ENCODE data around the gene LRRC18.

Gene LRRC18

DNA sequence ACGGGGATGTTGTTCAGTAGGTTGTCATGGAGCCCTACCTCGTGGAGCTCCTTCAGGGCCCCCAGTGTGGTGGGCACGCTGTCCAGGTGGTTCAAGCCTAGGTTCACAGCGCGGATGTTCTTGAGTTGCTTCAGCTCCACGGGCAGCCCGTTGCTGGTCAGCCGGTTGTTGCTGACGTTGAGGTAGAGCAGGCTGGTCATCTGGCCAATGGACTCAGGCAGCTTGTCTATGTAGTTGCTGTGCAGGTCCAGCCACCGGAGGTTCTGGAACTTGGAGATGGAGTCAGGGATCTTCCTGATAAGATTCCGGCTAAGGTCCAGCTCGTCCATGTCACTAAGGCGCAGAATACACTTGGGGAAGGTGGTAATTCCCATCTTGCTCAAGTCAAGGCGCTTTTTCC, 26.0 kb downstream of the LRRC18 start:
- DNase-seq (ENCODE audit: low read depth in 2 of 3, low spot score in 2 of 3) = no peak

DNA sequence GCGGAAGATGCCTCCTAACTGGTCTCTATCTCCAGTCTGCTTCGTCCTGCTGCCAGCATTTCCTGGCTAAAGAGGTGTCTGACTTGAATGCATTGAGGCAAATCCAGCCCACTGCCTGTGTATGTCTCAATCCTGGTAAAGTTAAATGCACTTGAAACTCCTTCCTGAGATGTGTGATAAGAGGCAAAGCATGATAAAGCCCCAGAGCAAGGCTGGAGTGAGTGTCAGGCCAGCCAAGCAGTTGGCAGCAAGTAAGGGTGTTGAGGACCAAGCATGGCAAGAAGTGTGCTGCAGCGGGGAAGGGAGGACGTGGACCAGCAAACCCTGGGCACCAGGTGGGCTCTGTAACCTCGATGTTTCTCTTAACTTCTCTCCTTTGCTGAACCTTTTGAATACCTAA, 29.1 kb downstream of the LRRC18 start:
- DNase-seq (ENCODE audit: low read depth in 2 of 3, low spot score in 2 of 3) = no peak

DNA sequence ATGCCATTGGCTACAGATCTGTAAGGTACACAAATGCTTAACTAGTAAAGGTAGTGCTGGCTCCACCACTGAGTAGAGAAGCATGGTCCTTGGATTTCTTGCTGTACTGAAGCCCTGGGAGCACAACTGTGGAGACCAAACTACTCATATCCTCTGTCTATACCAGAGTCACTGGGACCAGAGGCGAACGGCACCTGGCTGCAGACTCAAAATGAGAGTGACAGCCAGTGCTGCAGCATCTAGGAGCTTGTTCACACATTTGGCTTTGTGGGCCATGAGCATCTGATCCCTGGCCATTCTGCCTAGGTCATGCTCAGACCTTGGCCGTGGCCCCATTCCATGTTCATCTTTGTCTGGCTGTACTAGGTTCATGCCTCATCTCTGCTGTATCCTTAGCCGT, 31.9 kb downstream of the LRRC18 start:
- no peak for DNase-seq (ENCODE audit: low read depth in 2 of 3, low spot score in 2 of 3)

DNA sequence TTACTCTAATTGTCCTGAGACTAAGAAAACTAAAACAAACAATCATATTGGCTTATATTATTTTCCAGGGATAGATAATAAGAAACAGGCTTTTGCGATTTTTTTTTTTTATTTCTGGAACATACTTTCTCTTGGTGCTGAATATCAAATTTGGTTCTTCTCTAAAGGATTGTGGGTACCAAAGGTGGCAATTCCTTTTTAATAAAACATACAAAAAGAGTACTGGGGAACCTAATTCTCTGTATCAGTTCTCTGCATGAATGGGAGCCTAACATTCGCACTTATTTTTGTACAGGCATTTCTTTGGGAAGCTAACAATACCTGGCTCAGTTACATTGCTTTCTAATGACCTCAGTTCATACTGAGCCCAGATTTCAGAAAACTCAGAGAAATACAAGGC, 32.8 kb downstream of the LRRC18 start:
- no peak for DNase-seq (ENCODE audit: low read depth in 2 of 3, low spot score in 2 of 3)

DNA sequence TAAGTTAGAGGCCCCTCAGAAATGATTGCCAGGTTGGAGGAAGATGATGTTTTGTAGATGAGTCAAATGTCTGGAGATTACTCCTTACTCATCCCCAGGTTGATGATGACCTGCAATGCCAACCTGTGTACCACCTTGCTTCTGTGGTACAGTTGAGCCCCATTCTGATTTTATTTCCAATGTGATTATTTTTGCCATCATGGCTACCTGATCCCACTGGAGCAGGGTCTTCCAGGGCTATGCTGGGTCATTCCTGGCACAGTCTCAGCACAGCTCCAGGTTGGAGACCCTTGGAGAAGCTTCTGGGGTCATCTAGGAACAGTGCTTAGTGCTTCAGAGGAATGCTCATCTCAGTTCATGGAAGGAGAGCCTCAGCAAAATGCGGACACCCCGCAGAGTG, 34.3 kb downstream of the LRRC18 start:
- DNase-seq (ENCODE audit: low read depth in 2 of 3, low spot score in 2 of 3) = no peak

DNA sequence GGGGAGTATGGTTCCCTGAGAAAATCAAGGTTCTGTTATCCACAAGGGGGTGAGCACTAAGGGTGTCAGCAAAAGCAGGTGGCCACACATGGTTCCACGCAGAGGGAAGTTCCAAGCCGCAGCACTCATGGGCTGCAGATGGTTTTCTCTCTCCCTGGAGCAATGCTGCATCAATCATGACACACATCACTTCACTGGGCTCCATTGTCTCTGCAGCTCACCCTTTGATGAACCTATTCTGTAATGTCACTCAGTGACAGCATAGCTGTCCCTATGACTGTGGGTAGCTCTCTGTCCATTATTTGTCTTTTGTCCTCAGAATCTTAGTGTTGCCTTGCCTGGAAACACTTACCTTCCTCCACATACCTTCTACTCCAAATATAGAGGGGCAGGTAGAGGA, 34.8 kb downstream of the LRRC18 start:
- no peak for DNase-seq (ENCODE audit: low read depth in 2 of 3, low spot score in 2 of 3)

DNA sequence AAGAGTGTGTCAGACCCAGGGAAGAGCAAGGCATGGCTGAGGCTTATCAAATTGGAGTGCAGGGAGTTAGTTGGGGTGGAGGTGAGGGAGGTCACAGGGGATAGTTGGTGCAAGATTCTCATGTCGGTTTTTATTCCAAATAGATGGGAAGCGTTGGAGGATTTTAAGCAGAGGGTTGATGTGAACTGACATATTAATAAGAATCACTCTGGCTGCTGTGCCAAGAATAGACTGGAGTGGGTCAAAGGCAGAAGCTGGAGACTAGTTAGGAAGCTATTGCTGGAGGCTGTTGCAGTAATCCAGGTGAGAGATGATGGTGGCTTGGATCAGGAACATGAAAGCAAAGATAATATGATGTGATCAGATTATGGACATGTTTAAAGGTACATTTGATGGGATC, 36.5 kb downstream of the LRRC18 start:
- DNase-seq (ENCODE audit: low read depth in 2 of 3, low spot score in 2 of 3) = no peak

DNA sequence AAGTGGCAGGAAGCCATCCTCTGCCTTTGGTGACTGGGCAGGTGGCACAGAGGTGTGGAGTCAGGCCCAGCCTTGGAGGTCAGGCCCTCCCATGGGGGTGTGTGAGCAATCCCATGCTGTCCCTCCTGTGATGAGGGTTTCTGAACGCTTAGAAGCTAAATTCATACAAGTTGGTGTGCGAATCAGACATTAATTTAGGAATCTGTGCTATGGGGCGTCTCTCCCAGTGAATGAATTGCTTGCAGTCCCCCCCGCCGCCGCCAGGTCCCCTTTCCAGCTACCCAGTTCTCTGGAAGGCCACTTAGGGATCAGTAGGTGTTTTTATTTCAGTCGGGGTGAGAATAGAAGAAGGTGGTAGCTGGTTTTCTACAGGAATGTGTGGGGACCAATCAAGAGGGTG, 37.5 kb downstream of the LRRC18 start:
- no peak for DNase-seq (ENCODE audit: low read depth in 2 of 3, low spot score in 2 of 3)

DNA sequence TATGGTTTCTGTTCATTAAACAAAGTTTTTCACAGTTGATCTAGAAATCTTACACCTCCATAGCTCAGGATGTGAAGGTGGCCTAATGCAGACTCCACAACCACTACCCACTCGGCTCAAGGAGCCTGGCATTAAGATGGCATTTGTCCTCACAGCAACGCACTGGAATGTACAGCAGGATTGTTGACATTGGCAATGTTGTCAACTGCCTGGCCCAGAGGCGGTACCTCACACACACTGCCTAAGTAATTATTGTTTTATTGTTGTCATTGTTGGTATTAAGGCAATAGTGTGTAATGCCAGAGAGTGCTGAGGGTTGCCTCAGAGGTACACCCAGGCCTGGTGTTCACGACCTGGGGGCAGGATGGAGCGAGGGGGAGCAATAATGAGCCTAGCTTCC, 38.3 kb downstream of the LRRC18 start:
- no peak for DNase-seq (ENCODE audit: low read depth in 2 of 3, low spot score in 2 of 3)

DNA sequence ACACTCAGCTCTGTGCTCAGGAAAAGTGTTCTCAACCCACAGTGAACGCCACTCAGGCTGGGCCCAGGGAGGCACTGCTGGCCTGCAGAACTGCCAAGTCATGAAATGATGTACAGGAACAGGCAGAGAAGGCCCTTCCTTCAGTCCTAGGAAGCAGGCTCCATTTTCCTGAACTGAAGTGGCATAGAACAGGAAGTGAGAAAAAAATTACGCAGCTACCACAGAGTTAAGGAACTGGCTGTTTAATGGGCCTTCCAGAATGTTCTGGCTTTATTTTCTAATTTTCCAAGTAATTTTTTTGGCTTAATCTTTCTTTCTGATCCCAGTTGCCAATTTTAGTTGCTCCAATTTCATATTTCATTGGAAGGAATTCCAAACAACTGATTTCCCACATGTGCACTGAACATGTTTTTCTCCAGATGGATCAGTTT, 39.3 kb downstream of the LRRC18 start:
- no peak for DNase-seq (ENCODE audit: low read depth in 2 of 3, low spot score in 2 of 3)

DNA sequence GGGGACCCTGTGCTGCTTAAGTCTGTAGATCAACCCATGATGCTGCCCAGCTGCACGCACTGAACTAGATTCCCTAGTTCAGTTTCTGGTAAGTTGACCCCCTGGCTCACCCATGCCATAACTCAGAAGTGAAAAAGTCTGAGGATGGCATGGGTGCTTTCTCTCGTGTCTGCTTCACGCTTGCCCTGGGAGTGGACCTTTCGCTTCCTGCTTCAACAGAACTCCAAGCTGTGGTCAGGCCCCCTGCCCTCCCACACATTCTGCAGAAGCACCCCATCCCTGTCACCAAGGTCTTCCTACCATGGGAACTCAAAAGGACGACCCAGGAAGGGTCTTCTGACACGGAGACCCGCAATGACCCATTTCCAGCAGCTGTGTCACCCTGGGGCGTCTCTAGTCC, 39.9 kb downstream of the LRRC18 start:
- no peak for DNase-seq (ENCODE audit: low read depth in 2 of 3, low spot score in 2 of 3)

DNA sequence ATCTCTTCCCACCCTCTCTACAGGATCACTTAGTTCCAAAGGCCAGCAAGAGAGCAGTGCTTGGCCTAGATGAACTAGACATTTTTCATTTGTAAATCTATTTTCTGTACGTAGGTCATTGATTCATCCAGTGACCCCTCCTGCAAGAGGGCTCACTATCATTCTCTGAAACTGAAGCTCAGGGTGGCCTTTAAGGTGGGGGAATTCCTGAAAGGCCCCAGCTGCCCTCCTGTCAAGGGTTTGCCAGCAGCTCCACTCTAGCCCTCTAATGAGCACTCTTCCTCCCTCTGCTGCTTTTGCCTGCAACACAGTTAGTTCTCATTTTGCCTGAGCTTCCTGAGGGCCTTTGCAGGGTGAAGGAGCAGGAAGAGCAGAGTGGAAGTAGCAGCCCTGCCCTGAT, 41.2 kb downstream of the LRRC18 start:
- no peak for DNase-seq (ENCODE audit: low read depth in 2 of 3, low spot score in 2 of 3)

DNA sequence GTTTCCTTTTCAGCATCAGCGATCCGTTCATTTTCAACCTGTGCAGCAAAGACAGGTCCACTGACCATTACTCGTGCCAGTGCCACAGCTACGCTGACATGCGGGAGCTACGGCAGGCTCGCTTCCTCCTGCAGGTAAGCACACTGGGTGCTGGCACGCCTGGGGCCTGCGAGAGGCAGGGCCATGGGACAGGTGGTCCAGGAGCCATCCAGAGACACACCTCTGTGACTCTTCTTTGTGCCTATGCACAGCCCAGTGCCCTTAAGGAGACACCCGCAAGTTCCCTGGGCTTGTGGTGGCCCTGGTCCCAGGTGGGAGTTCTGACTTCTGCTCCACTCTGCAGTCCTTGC, 42.2 kb downstream of the LRRC18 start:
- no peak for DNase-seq (ENCODE audit: low read depth in 2 of 3, low spot score in 2 of 3)

DNA sequence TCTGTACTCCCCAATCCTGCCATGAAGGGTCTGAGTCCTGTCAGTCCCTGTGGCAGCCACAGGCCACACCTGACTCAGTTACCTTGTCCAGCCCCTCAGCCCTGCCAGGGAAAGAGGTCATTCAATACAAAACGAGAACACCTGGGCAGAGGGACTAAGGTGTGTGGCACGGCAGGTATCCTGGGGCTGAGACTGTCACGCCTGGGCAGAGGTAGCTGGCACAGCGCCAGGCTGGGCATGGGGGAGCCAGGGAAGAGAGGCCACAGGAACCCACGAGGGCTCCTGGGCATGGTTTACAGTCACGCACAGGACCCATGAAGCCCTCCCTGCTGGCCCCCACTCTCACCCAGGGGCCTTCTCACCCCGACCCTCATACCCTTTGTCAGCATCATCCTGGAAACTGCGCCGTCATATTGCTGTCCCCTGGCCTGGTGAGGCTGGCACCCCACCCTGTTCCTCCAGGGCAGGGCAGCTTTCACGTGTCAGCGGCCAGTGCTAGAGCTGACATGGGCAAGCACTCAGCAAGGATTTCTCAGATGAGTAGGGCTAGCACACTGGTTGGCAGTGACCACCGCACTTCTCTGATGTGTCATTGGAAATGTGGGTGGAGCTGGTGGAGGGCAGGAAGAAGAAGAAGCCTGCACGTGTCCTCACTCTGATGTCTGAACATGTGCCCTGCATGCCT, 42.7 kb downstream of the LRRC18 start:
- DNase-seq (ENCODE audit: low read depth in 2 of 3, low spot score in 2 of 3) = no peak

DNA sequence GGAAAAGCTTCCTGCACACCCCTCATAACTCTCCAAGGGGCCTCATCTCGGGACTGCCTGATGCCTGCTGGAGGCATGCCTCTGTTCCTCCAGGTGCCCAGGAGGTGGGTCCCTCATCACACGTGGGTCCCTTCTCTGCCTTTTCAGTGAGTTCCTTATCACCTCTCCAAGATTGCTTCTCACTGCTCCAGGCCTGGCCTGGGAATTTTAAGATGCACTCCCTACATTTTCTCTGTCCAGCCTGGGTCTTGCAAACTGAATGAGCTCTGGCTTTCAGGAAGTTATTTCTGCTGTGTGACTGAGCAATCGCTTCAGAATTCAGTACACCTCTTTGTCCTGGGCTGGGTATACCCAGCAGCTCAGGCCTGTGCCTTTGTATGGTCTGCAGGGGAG, 43.8 kb downstream of the LRRC18 start:
- DNase-seq (ENCODE audit: low read depth in 2 of 3, low spot score in 2 of 3) = no peak

DNA sequence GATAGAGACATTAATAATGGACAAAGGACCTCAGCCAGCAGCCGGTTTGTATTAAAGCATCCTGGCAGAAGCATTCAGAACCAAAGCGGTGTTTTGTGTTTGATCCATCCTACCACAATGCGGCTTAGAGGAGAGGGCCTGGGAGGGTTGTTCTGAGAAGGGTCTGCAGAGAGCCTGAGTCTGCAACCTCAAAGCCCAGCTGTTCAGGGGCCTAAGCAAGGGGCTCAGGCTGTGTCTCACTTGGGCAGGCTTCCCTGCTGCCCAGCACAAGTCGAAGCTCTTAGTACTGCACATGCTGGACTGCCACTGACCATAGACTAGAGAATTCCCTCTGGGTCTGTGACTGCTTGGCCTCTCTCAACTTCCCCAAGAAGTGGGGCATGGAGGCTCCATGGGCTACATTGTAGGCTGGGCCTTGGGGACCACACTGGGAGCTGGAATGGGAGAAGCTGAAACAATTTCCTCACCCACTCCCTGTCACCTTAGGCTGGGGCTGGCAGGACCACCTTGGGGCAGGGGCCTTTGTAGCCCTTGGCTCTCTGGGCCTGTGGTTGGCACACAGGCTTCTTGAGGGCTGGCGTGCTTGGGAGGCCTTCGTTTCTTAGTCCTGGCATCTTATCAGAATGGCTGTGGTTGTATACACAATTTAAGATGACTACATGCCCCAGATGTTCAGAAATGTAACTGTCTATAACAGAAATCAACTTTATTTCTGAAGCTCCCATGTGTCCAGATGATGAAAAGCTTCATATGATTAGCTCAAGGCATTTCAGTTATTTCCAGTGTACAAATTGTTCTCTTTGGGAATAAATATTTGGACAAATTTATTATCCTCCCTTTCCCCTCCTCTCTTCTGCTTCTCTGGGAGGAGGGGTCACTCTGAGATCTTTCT, 44.5 kb downstream of the LRRC18 start:
- no peak for DNase-seq (ENCODE audit: low read depth in 2 of 3, low spot score in 2 of 3)

DNA sequence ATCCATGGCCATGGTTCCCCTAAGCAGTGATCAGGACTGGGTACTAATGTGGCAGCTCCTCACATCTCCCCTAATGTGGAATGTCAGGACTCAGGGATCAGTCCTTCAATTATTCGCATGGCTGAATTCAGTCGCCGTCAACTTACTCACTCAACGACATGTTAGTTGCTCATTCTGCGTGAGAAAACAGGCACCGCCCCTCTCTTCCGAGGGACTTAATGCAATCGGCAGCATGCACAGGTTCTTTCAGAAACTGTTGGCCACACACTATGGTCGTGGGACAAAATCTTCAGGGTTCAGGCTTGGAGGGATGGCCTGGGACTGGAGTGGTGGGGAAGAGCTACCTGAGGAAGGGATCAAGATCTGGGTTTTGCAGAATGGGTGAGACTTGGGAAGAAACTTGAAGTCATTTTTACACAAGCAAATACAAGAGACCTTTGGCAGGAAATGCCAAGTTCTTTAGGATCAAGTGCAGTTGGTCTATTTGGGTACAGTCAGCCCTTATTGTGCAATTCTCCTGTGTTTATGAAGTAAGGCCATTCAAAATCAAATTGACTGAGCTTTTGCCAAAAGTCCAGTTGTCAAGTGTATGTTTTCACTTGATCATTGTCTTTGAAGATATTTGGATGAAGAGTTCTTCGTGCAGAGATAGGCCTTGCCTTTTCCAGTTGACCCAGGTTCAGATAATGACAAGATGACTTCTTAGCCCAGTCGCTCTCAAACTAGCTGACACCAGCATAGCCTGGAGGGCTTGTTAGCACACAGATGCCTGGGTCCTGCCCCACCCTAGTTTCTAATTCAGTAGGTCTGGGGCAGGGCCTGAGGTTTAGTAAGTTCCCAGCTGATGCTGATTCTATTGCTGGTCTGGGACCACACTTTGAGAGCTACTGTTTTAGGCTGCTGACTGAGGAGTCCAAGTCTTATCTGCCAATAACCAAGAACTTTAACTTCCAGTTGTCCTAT, 48.5 kb downstream of the LRRC18 start:
- no peak for DNase-seq (ENCODE audit: low read depth in 2 of 3, low spot score in 2 of 3)

DNA sequence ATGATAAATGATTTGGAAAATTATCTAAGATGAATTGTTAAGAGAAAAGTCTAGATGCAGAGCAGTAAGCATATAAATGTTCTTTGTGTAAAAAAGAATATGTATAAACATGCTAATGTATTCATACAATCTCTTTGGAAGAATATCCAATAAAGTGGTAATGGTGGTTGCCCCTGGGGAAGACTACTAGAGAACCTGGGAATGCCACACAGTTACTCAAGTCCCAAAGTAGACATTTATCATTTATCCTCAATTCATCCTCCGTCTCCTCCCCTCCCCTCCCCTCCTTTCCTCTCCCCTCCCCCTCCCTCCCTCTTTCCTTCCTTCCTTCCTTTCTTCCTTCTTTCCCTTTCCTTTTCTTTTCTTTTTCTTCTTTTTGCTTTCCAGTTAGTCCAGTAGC, 51.7 kb downstream of the LRRC18 start:
- DNase-seq (ENCODE audit: low read depth in 2 of 3, low spot score in 2 of 3) = no peak

DNA sequence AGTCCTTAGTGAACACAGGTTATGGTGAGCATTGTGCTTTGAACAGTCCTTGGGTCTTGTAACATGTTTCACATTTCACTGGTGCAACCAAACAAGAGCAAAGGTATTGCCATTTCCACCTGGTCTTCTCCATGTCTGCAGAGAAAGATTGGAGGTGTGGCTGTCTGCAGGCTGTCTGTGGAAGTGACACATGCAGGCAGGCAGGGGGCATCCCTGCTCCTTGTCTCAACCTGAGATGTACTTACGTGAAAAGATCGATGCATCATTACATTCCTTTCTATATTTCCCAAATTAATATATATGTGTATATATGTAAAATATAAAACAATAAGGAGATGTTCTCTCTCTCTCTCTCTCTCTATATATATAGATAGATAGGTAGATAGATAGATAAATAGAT, 54.3 kb downstream of the LRRC18 start:
- DNase-seq (ENCODE audit: low read depth in 2 of 3, low spot score in 2 of 3) = no peak

DNA sequence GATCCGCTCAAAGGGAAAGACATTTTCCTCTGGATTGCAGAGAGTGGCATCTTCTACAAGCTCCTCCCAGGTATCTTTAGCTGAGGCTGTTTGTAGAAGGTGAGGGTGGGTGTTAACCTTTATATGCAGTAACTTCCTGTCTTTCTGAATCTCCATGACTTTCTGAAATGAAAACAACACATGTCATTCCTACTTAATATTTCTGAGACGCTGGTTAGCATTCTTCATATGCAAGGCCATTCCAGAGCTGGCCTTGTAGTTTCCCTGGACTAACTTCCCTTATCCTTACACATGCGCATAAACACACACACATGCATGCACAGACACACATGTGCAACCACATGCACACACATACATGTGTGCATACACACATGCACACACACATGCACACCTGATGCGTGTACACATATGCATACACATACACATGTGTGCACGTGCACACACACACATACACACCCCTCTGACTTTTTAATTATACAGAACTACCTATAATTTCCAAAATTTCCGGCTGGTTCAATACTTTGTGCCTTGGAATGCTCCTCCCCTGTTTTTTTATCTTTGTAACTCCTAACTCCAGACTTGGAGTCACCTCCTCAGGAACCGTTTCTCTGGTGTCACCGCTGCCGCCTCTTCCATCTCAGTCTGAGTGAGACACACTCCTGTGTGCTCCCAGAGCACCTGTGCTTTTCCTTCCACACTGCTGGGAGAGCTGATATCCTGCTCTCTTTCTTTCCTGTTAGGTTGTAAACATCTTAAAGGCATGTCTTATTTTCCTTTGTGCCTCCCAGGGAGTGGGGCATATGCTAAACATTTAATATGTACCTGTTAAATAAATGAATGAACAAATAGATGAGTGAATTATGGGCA, 55.2 kb downstream of the LRRC18 start:
- DNase-seq (ENCODE audit: low read depth in 2 of 3, low spot score in 2 of 3) = no peak

DNA sequence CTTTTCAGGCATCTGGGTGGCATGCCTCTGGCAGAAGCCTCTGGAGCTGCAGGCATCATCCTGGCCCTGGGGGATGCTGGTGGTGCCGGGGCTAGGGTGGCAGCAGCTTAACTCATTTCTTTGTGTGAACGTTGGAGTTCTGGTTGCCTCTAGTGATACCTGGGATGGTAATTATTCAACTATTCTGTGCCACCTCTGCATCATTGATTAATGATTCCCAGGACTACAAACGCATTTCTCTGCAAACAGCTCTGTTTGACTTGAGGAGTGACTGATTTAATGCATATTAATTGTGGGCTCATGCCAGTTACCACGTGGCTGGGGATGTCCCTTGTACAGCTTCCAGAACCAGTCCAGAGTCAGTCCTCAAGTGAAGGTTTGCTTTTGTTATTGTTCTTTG, 55.9 kb downstream of the LRRC18 start:
- DNase-seq (ENCODE audit: low read depth in 2 of 3, low spot score in 2 of 3) = no peak

Measured in activated CD8-positive, alpha-beta memory T cell treated with anti-CD3 and anti-CD28 coated beads for 48 hours (primary cell).